IMR-90 (cell line): Measurements from ENCODE around the gene TSNAXIP1.

Experiments used
- CEBPB ChIP-seq: IDR thresholded peaks from 2 replicates; pipeline ENCODE4 v1.6.1; 2012; ENCODE audit warnings: low read depth, low read length, improper control_type of control experiment
- MAZ ChIP-seq: IDR thresholded peaks from 2 replicates; pipeline ENCODE4 v1.6.1; 2012; ENCODE audit warnings: low read depth, mild to moderate bottlenecking, low read length, improper control_type of control experiment, moderate library complexity, borderline replicate concordance
- NFE2L2 ChIP-seq: fragments of 150-350 bp; IDR thresholded peaks from 2 replicates; pipeline ENCODE4 v1.6.1; 2016; ENCODE audit warnings: low read depth, mild to moderate bottlenecking, low read length
- POLR2A ChIP-seq: IDR thresholded peaks from 2 replicates; pipeline ENCODE4 v1.6.1; 2012; ENCODE audit warnings: mild to moderate bottlenecking, low read depth, low read length
- RAD21 ChIP-seq: IDR thresholded peaks from 2 replicates; pipeline ENCODE4 v1.6.1; 2012; ENCODE audit warnings: low read length, improper control_type of control experiment
- RCOR1 ChIP-seq: IDR thresholded peaks from 2 replicates; pipeline ENCODE4 v1.6.1; 2012; ENCODE audit warnings: mild to moderate bottlenecking, low read length, improper control_type of control experiment; ENCODE audit not compliant: insufficient replicate concordance
- RFX5 ChIP-seq: IDR thresholded peaks from 2 replicates; pipeline ENCODE4 v1.8.0; 2012; ENCODE audit warnings: low read depth, mild to moderate bottlenecking, low read length, moderate library complexity
- SMC3 ChIP-seq: fragments of 150-350 bp; IDR thresholded peaks from 2 replicates; pipeline ENCODE4 v1.6.1; 2016; ENCODE audit warnings: low read depth, mild to moderate bottlenecking, antibody characterized with exemption, low read length, moderate library complexity
- TF ChIP-seq, protein P1 (sequence below): conservative IDR thresholded peaks from 2 replicates; pipeline ENCODE4 v1.5.1; 2012; ENCODE audit warnings: mild to moderate bottlenecking, low read depth, low read length, improper control_type of control experiment

DNA sequence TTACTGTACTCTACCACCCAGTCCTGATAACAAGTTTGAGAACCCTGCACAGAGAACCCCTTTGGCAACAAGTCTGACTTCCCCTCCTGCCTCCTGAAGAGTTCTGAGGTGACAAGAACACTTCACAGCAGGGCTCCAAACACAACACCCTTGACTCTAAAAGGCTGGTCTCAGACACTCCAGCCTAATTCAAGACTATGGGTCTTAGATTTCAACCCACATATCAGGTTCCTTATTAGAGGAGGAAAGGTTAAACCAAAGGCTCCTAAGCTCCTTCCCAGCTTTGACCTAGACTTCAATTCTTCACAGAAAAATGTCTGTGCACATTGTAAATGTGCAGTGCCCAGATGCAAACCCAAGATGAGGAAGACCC lies 23.4 kb upstream of the TSNAXIP1 start:
- TF ChIP-seq, protein P1, sequence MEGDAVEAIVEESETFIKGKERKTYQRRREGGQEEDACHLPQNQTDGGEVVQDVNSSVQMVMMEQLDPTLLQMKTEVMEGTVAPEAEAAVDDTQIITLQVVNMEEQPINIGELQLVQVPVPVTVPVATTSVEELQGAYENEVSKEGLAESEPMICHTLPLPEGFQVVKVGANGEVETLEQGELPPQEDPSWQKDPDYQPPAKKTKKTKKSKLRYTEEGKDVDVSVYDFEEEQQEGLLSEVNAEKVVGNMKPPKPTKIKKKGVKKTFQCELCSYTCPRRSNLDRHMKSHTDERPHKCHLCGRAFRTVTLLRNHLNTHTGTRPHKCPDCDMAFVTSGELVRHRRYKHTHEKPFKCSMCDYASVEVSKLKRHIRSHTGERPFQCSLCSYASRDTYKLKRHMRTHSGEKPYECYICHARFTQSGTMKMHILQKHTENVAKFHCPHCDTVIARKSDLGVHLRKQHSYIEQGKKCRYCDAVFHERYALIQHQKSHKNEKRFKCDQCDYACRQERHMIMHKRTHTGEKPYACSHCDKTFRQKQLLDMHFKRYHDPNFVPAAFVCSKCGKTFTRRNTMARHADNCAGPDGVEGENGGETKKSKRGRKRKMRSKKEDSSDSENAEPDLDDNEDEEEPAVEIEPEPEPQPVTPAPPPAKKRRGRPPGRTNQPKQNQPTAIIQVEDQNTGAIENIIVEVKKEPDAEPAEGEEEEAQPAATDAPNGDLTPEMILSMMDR, result no peak
- TF ChIP-seq CEBPB (no peak), RFX5 (no peak), RCOR1 (no peak), RAD21 (no peak), POLR2A (no peak), NFE2L2 (no peak), MAZ (no peak), SMC3 (no peak)
